ENCODE results near the gene NR6A1.

The NR6A1 gene

DNA sequence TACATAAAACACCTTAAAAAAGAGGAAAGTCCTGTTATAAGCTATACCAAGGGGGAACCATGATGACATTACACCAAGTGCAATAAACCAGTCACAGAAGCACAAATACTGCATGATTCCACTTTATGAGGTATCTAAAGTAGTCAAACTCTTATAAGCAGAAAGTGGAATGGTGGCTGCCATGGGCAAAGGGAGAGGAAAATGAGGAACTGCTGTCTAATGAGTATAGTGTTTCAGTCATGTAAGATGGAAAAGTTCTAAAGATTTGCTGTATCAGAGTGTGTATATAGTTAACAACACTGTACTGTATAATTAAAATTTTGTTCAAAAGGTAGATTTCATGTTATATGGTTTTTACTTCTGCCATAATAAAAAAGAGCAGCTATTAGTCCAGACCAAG, 229.3 kb downstream of the NR6A1 start:
- no peak overlapping the region for H3K4me2 ChIP-seq (ENCODE audit: insufficient read depth, low read length, poor library complexity, severe bottlenecking)
- H3K4me3 ChIP-seq (ENCODE audit: low read length in 2 of 2) = no peak overlapping the region
- H3K36me3 ChIP-seq (replicated peaks in 1 of 2; ENCODE audit: control insufficient read depth in 2 of 2, insufficient read depth in 2 of 2, low read length in 2 of 2) = peaks cover 18 to 73% of the 10 kb centered on the region in 2 donors
- H3K27me3 ChIP-seq (ENCODE audit: control insufficient read depth in 3 of 3, insufficient read depth in 3 of 3, low read depth in 1 of 3, low read length in 3 of 3) = no peaks in the 10 kb centered on the region
- no peaks in the 10 kb centered on the region for H3K4me1 ChIP-seq (ENCODE audit: control insufficient read depth in 2 of 2, insufficient read depth in 1 of 2, low read depth in 1 of 2, low read length in 2 of 2)
- H3K18ac ChIP-seq (ENCODE audit: low read length) = no peak overlapping the region
- H3K23ac ChIP-seq (ENCODE audit: low read depth, low read length, poor library complexity) = no peak overlapping the region
- no peak overlapping the region for H2BK120ac ChIP-seq (ENCODE audit: low read depth, low read length)
- H3K14ac ChIP-seq (ENCODE audit: low read length) = no peak overlapping the region
- no peak overlapping the region for H2AFZ ChIP-seq (ENCODE audit: low read length)
- no peaks in the 10 kb centered on the region for H3K9me3 ChIP-seq (replicated peaks in 1 of 2; ENCODE audit: control insufficient read depth in 2 of 2, insufficient read depth in 1 of 2, low read depth in 1 of 2, low read length in 2 of 2)
- H4K8ac ChIP-seq (ENCODE audit: low read depth, low read length) = no peak overlapping the region
- no peak overlapping the region for H3K27ac ChIP-seq (replicated peaks; ENCODE audit: low read length)
- H4K91ac ChIP-seq (ENCODE audit: low read depth, low read length, poor library complexity) = no peak overlapping the region
- no peak for DNase-seq (ENCODE audit: low spot score)
- H2BK15ac ChIP-seq (ENCODE audit: low read length) = no peak overlapping the region
- H2AK5ac ChIP-seq (ENCODE audit: low read depth, low read length) = no peak overlapping the region
- no peak overlapping the region for H2BK12ac ChIP-seq (ENCODE audit: low read length)
- no peak overlapping the region for H3K4ac ChIP-seq (ENCODE audit: low read length)
- no peaks in the 10 kb centered on the region for H3K79me1 ChIP-seq (ENCODE audit: low read depth, low read length)
- no peak overlapping the region for H3K9ac ChIP-seq (ENCODE audit: low read depth, low read length, poor library complexity)
- no peak overlapping the region for H2BK5ac ChIP-seq (ENCODE audit: low read length)

DNA sequence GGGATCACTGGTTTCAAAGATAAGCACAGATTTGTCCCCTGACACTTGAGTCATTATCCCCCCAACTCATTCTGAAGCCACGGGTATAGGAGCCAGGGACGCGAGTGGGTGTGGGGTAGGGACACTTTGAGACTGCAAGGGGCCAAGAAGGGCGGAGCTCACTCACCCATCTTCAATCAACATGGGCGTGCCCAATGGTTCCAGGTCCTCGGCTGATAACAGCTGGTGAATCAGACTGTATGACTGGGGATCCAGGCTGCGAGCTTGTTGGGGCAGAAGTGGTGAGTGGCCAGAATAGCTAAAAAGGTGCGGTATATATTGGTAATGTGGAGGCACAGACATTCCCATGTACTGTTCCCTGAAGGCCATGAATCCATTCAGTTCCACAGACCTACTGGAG, 233.2 kb downstream of the NR6A1 start:
- H3K27ac ChIP-seq (replicated peaks; ENCODE audit: low read length) = no peak overlapping the region
- WGBS, 2 donors (ENCODE audit: extremely low coverage in 2 of 2, insufficient read length in 2 of 2, insufficient replicate concordance in 1 of 2) = no CpG with 5 or more reads among the region's 8 CpGs
- no peak overlapping the region for H4K91ac ChIP-seq (ENCODE audit: low read depth, low read length, poor library complexity)
- H3K4me2 ChIP-seq (ENCODE audit: insufficient read depth, low read length, poor library complexity, severe bottlenecking) = no peak overlapping the region
- no peak overlapping the region for H3K4ac ChIP-seq (ENCODE audit: low read length)
- no peak overlapping the region for H2BK15ac ChIP-seq (ENCODE audit: low read length)
- H3K9me3 ChIP-seq (replicated peaks in 1 of 2; ENCODE audit: control insufficient read depth in 2 of 2, insufficient read depth in 1 of 2, low read depth in 1 of 2, low read length in 2 of 2) = no peaks in the 10 kb centered on the region
- no peak overlapping the region for H2AFZ ChIP-seq (ENCODE audit: low read length)
- no peak overlapping the region for H2BK120ac ChIP-seq (ENCODE audit: low read depth, low read length)
- no peak overlapping the region for H3K9ac ChIP-seq (ENCODE audit: low read depth, low read length, poor library complexity)
- no peak overlapping the region for H3K4me3 ChIP-seq (ENCODE audit: low read length in 2 of 2)
- DNase-seq (ENCODE audit: low spot score) = no peak
- no peaks in the 10 kb centered on the region for H3K4me1 ChIP-seq (ENCODE audit: control insufficient read depth in 2 of 2, insufficient read depth in 1 of 2, low read depth in 1 of 2, low read length in 2 of 2)
- H2BK12ac ChIP-seq (ENCODE audit: low read length) = no peak overlapping the region
- H3K27me3 ChIP-seq (ENCODE audit: control insufficient read depth in 3 of 3, insufficient read depth in 3 of 3, low read depth in 1 of 3, low read length in 3 of 3) = no peaks in the 10 kb centered on the region
- no peak overlapping the region for H4K8ac ChIP-seq (ENCODE audit: low read depth, low read length)
- H3K79me1 ChIP-seq (ENCODE audit: low read depth, low read length) = no peaks in the 10 kb centered on the region
- no peak overlapping the region for H2BK5ac ChIP-seq (ENCODE audit: low read length)
- H3K18ac ChIP-seq (ENCODE audit: low read length) = no peak overlapping the region
- H3K36me3 ChIP-seq (replicated peaks in 1 of 2; ENCODE audit: control insufficient read depth in 2 of 2, insufficient read depth in 2 of 2, low read length in 2 of 2) = peaks cover 31 to 92% of the 10 kb centered on the region in 2 donors
- no peak overlapping the region for H3K23ac ChIP-seq (ENCODE audit: low read depth, low read length, poor library complexity)
- no peak overlapping the region for H2AK5ac ChIP-seq (ENCODE audit: low read depth, low read length)
- H3K14ac ChIP-seq (ENCODE audit: low read length) = no peak overlapping the region

DNA sequence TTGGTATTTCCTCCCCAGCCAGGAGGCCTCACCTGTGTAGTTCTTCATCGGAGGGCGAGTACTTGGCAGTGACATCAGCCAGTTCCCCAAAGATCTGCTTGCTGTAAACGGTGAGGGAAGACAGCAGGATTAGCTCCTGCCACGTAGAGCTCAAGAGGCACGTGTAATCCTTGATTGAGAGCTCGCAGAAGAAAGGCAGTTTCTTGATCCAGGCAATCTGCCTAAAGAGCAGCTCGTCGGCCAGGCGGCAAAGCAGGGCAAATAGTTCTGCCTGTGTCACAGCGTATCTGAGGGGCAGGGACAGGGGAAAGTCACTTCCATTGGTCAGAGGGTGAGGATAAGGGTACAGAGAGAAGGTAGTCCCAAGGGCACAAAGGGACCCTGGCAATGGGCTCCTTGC, 235.3 kb downstream of the NR6A1 start:
- Histone ChIP-seq H4K91ac (ENCODE audit: low read depth, low read length, poor library complexity) (no peak overlapping the region), H3K36me3 (replicated peaks in 1 of 2; ENCODE audit: control insufficient read depth in 2 of 2, insufficient read depth in 2 of 2, low read length in 2 of 2) (peaks cover 41 to 92% of the 10 kb centered on the region in 2 donors), H3K27ac (replicated peaks; ENCODE audit: low read length) (no peak overlapping the region), H3K4ac (ENCODE audit: low read length) (no peak overlapping the region), H3K4me3 (ENCODE audit: low read length in 2 of 2) (no peak overlapping the region), H4K8ac (ENCODE audit: low read depth, low read length) (no peak overlapping the region), H3K79me1 (ENCODE audit: low read depth, low read length) (no peaks in the 10 kb centered on the region), H3K4me2 (ENCODE audit: insufficient read depth, low read length, poor library complexity, severe bottlenecking) (no peak overlapping the region), H3K9ac (ENCODE audit: low read depth, low read length, poor library complexity) (no peak overlapping the region), H2BK12ac (ENCODE audit: low read length) (no peak overlapping the region), H3K23ac (ENCODE audit: low read depth, low read length, poor library complexity) (no peak overlapping the region), H2BK15ac (ENCODE audit: low read length) (no peak overlapping the region), H3K18ac (ENCODE audit: low read length) (no peak overlapping the region), H2BK5ac (ENCODE audit: low read length) (no peak overlapping the region), H2BK120ac (ENCODE audit: low read depth, low read length) (no peak overlapping the region), H2AK5ac (ENCODE audit: low read depth, low read length) (no peak overlapping the region), H3K4me1 (ENCODE audit: control insufficient read depth in 2 of 2, insufficient read depth in 1 of 2, low read depth in 1 of 2, low read length in 2 of 2) (no peaks in the 10 kb centered on the region), H3K14ac (ENCODE audit: low read length) (no peak overlapping the region), H3K9me3 (replicated peaks in 1 of 2; ENCODE audit: control insufficient read depth in 2 of 2, insufficient read depth in 1 of 2, low read depth in 1 of 2, low read length in 2 of 2) (no peaks in the 10 kb centered on the region), H3K27me3 (ENCODE audit: control insufficient read depth in 3 of 3, insufficient read depth in 3 of 3, low read depth in 1 of 3, low read length in 3 of 3) (no peaks in the 10 kb centered on the region), H2AFZ (ENCODE audit: low read length) (no peak overlapping the region)
- no peak for DNase-seq (ENCODE audit: low spot score)
- no CpG with 5 or more reads among the region's 10 CpGs for WGBS, 2 donors (ENCODE audit: extremely low coverage in 2 of 2, insufficient read length in 2 of 2, insufficient replicate concordance in 1 of 2)

DNA sequence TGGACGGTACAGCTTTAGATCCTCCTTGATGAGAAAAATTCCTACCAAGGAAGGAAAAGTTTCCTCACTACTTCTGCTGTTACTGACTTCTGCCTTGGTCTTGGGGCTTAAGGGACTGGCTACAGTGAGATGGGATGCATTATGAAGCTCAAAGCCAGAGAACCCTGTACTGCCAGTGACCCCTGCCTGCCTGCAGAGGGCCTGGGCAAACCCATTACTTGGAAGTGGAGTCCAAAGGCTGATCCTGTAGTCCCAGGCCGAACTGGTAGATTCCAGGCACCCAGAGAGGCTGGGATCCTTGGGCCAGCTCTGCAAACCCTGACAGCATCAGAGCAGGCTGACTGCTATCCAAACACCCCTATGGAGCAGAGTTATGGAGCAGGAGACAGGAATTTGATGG, 238.2 kb downstream of the NR6A1 start:
- Histone ChIP-seq H2BK120ac (ENCODE audit: low read depth, low read length) (no peak overlapping the region), H3K27me3 (ENCODE audit: control insufficient read depth in 3 of 3, insufficient read depth in 3 of 3, low read depth in 1 of 3, low read length in 3 of 3) (no peaks in the 10 kb centered on the region), H3K14ac (ENCODE audit: low read length) (no peak overlapping the region), H4K91ac (ENCODE audit: low read depth, low read length, poor library complexity) (no peak overlapping the region), H2BK12ac (ENCODE audit: low read length) (no peak overlapping the region), H3K4me3 (ENCODE audit: low read length in 2 of 2) (no peak overlapping the region), H4K8ac (ENCODE audit: low read depth, low read length) (no peak overlapping the region), H3K18ac (ENCODE audit: low read length) (no peak overlapping the region), H2BK15ac (ENCODE audit: low read length) (no peak overlapping the region), H3K9ac (ENCODE audit: low read depth, low read length, poor library complexity) (no peak overlapping the region), H2AFZ (ENCODE audit: low read length) (no peak overlapping the region), H3K4me1 (ENCODE audit: control insufficient read depth in 2 of 2, insufficient read depth in 1 of 2, low read depth in 1 of 2, low read length in 2 of 2) (no peaks in the 10 kb centered on the region), H2BK5ac (ENCODE audit: low read length) (no peak overlapping the region), H3K79me1 (ENCODE audit: low read depth, low read length) (no peaks in the 10 kb centered on the region), H3K4me2 (ENCODE audit: insufficient read depth, low read length, poor library complexity, severe bottlenecking) (no peak overlapping the region), H2AK5ac (ENCODE audit: low read depth, low read length) (no peak overlapping the region), H3K23ac (ENCODE audit: low read depth, low read length, poor library complexity) (no peak overlapping the region), H3K4ac (ENCODE audit: low read length) (no peak overlapping the region), H3K27ac (replicated peaks; ENCODE audit: low read length) (no peak overlapping the region), H3K9me3 (replicated peaks in 1 of 2; ENCODE audit: control insufficient read depth in 2 of 2, insufficient read depth in 1 of 2, low read depth in 1 of 2, low read length in 2 of 2) (no peaks in the 10 kb centered on the region), H3K36me3 (replicated peaks in 1 of 2; ENCODE audit: control insufficient read depth in 2 of 2, insufficient read depth in 2 of 2, low read length in 2 of 2) (peaks cover 33 to 87% of the 10 kb centered on the region in 2 donors)
- DNase-seq (ENCODE audit: low spot score) = no peak
- WGBS, 2 donors (ENCODE audit: extremely low coverage in 2 of 2, insufficient read length in 2 of 2, insufficient replicate concordance in 1 of 2) = no CpG with 5 or more reads among the region's 2 CpGs

Data from neuronal stem cell (in vitro differentiated cells).